Endothelial cell (in vitro differentiated cells): ENCODE results near the gene TRAF3IP1. TPM values are rescaled to one million over a fixed set of nuclear protein-coding genes. Genes with fewer than 3 reads are reported as not detected.

Experiments used
- DNase-seq: peaks from one replicate; pipeline ENCODE4 v3.0.0; 2021; ENCODE audit warnings: low spot score
- H3K27ac Mint-ChIP-seq: one replicate; pipeline ENCODE4 v1.8.0; 2021; ENCODE audit warnings: mixed read lengths, inconsistent platforms; ENCODE audit not compliant: unreplicated experiment
- H3K27me3 Mint-ChIP-seq: one replicate; pipeline ENCODE4 v1.8.0; 2021; ENCODE audit warnings: mild to moderate bottlenecking, moderate library complexity, mixed read lengths, inconsistent platforms; ENCODE audit not compliant: unreplicated experiment
- H3K36me3 Mint-ChIP-seq: one replicate; pipeline ENCODE4 v1.8.0; 2021; ENCODE audit warnings: mild to moderate bottlenecking, low read depth, mixed read lengths, inconsistent platforms; ENCODE audit not compliant: unreplicated experiment
- H3K4me1 Mint-ChIP-seq: one replicate; pipeline ENCODE4 v1.8.0; 2021; ENCODE audit warnings: mild to moderate bottlenecking, mixed read lengths, inconsistent platforms; ENCODE audit not compliant: unreplicated experiment
- H3K4me3 Mint-ChIP-seq: one replicate; pipeline ENCODE4 v1.8.0; 2021; ENCODE audit warnings: mild to moderate bottlenecking, mixed read lengths, inconsistent platforms; ENCODE audit not compliant: unreplicated experiment
- H3K9me3 Mint-ChIP-seq: one replicate; pipeline ENCODE4 v1.8.0; 2021; ENCODE audit warnings: mixed read lengths, inconsistent platforms; ENCODE audit not compliant: unreplicated experiment
- CTCF ChIP-seq: fragments of 200-600 bp; sonication (generic); IDR thresholded peaks from one replicate; pipeline ENCODE4 v1.5.0; 2021; ENCODE audit warnings: antibody characterized with exemption; ENCODE audit not compliant: unreplicated experiment
- total RNA-seq: library from RNA; stranded (reverse); fragmentation: NEBNext Ultra II Directional; extraction: Animal tissue kit (Norgen Biotek cat#: 25700); gene quantifications from one replicate; pipeline ENCODE4 v1.2.1, GENCODE V29; 2021; ENCODE audit not compliant: unreplicated experiment

The TRAF3IP1 gene
- total RNA-seq, 1 donor from 2014 or later: 17.1 TPM

GRCh38 chr2:238426568-238427434 is 106.5 kb downstream of the TRAF3IP1 start, which contains the start of gene ASB1:
Gene ASB1 (plus strand): TSS chr2:238426927. CDS start chr2:238427071, 144 bp downstream.
- Mint-ChIP-seq H3K36me3 (peaks cover 15% of the 10 kb centered on the region), H3K9me3 (peaks cover 5% of the 10 kb centered on the region), H3K4me3 (peak within 1 kb of the TSS; percentile 94), H3K4me1 (peaks cover 17% of the 10 kb centered on the region), H3K27me3 (peaks cover 15% of the 10 kb centered on the region), H3K27ac (peak within 1 kb of the TSS; percentile 64)
- no peak for TF ChIP-seq CTCF
- DNase-seq: peak; percentile 67

GRCh38 chr2:238427435-238428162 is 107.3 kb downstream of the TRAF3IP1 start:
- H3K4me1 Mint-ChIP-seq: peaks cover 16% of the 10 kb centered on the region
- H3K36me3 Mint-ChIP-seq: peaks cover 15% of the 10 kb centered on the region
- peaks cover 5% of the 10 kb centered on the region for H3K9me3 Mint-ChIP-seq
- H3K27ac Mint-ChIP-seq: peak overlapping the region; percentile 32
- peak overlapping the region; percentile 94 for H3K4me3 Mint-ChIP-seq
- peaks cover 15% of the 10 kb centered on the region for H3K27me3 Mint-ChIP-seq
- no peak for TF ChIP-seq CTCF
- no peak for DNase-seq

GRCh38 chr2:238428866-238429265 is 108.5 kb downstream of the TRAF3IP1 start:
- H3K4me1 Mint-ChIP-seq: peaks cover 16% of the 10 kb centered on the region
- TF ChIP-seq CTCF: no peak
- no peak overlapping the region for H3K27ac Mint-ChIP-seq
- no peak for DNase-seq
- H3K9me3 Mint-ChIP-seq: peaks cover 5% of the 10 kb centered on the region
- no peak overlapping the region for H3K4me3 Mint-ChIP-seq
- H3K27me3 Mint-ChIP-seq: peaks cover 18% of the 10 kb centered on the region
- H3K36me3 Mint-ChIP-seq: peaks cover 19% of the 10 kb centered on the region

GRCh38 chr2:238430781-238431180 is 110.5 kb downstream of the TRAF3IP1 start:
- no peak overlapping the region for H3K27ac Mint-ChIP-seq
- H3K27me3 Mint-ChIP-seq: peaks cover 18% of the 10 kb centered on the region
- peaks cover 12% of the 10 kb centered on the region for H3K4me1 Mint-ChIP-seq
- peak overlapping the region; percentile 31 for H3K4me3 Mint-ChIP-seq
- peaks cover 5% of the 10 kb centered on the region for H3K9me3 Mint-ChIP-seq
- no peak for TF ChIP-seq CTCF
- no peak for DNase-seq
- peaks cover 26% of the 10 kb centered on the region for H3K36me3 Mint-ChIP-seq
